NAMALWA (cell line): ENCODE data around the gene CPXM2.

ENCODE experiments used
- DNase-seq: peaks from one replicate; pipeline ENCODE4 v3.0.0-alpha.2; 2015; ENCODE audit warnings: low spot score

Gene CPXM2

GRCh38 chr10:123848564-123849457, 42.8 kb downstream of the CPXM2 start:
- no peak for DNase-seq

GRCh38 chr10:123847686-123848432, 43.7 kb downstream of the CPXM2 start:
- DNase-seq, result no peak

- no peak for DNase-seq
These were observed 47.8 kb downstream of the CPXM2 start for GRCh38 chr10:123843835-123844234.

DNA sequence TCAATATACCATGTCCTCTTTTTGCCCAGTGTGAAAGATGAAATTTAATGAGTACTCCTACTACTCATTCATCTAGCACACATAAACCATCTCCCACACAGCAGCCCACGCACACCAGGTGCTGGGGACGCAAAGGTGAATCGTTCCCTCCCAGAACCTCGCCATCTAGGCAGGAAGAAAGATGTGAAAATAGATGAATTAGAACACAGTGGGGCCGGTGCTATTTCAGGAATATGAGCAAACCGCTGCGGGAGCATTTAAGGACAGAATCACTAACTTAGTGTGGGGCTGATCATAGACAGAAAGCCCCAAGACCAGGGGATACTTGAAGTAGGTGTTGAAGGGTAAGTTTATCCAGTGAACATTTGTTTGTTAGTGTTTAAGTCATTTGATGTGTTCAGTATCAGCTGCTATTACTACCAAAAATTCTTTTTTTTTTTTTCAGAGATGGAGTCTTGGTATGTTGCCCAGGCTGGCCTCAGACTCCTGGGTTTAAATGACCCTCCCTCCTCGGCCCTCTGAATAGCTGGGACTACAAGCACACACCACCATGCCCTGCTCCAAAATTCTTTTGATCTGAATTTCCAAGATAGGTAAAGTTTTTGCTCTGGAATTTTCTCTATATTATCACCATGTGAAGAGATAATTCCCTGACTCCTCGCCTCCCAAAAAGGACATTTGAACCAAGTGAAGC, 48.8 kb downstream of the CPXM2 start:
- no peak for DNase-seq

DNA sequence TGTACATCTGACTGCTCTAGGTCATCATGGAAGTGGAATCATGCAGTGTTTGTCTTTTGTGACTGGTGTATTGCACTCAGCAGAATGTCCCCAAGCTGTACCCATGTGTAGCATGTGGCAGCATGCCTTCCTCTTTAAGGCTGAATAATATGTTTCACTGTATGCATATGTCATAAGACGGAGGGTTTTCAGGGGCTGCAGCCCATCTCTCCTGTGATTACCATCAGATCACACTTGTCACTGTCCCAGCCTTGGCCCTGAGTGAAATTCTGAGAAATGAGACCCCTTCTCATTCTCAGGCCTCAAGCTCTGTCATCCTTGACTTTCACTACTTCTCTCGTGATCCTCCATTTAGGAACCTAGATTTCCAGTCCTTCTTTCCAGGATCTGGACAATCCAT, 50.0 kb downstream of the CPXM2 start:
- no peak for DNase-seq

DNA sequence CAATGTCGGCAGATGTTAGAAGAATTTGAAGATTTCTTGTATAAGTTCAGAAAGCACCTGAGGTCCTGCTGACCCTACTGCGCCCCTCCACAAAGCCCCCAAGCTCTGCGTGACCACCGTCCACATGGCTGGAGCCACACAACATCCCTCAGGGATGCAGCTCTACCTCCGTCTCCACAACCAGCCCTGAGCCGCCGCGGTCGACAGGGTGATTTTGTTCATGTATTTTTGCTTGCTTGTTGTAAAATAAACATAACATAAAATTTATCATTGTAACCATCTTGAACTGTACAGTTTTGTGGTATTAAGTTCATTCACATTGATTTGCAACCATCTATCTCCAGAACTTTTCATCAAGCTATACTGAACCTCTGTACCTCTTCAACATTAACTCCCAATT, 50.5 kb downstream of the CPXM2 start:
- DNase-seq, result no peak

DNA sequence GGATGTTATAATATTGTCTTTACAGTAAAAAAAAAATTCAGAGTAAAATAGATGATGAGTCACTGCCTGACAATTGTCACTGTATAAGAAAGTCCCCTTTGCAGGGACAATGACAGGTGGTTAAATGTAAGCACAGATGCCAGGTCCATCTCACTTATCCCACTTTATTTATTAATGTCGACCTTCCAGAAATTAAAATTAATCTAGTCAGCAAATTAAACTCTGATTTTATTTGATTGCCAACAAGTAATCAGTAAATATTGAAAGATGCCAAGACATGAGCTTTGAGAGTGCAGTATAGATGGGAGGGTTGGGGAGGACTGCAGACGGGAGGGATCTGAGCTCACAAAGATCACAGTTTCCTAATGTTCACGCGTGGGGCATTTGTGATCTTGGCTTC, 50.9 kb downstream of the CPXM2 start:
- DNase-seq, result no peak

GRCh38 chr10:123838596-123839310, 52.9 kb downstream of the CPXM2 start:
- no peak for DNase-seq

- no peak for DNase-seq
These were observed 53.9 kb downstream of the CPXM2 start for GRCh38 chr10:123837756-123838155.

- no peak for DNase-seq
These were observed 55.0 kb downstream of the CPXM2 start for GRCh38 chr10:123836418-123837145.

- no peak for DNase-seq
These were observed 56.0 kb downstream of the CPXM2 start for GRCh38 chr10:123835575-123835974.

DNA sequence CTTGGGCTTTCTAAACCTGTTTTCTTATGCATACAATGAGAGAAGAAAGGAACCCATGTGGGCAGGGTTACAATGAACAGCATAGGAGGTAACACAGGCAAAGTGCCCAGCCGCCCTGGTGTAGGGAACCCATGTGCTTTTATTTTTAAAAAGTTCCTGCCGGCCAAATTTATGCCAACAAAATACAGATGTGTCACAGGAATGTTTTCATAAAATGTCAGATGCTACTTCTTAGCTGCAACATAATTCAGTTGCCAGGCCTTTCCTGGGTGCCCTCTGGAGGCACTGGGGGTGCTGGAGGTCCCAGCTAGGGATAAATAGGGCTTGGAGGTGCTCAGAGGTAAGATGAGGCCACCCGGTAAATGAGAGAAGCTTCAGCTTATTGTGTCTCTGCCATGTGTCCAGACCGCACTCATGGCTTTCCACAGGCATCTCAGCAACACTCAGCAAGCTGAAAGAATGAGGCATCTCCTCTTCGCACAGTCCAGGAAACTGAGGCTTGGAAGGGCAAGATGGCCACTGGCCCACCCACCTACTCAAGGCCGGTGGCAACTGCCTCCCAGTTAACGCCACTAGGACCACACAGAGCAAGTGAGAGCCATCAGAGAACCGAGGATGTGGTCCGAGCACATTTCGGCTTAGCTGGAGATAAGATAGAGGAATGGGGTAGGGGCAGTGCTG, 58.3 kb downstream of the CPXM2 start:
- no peak for DNase-seq

DNA sequence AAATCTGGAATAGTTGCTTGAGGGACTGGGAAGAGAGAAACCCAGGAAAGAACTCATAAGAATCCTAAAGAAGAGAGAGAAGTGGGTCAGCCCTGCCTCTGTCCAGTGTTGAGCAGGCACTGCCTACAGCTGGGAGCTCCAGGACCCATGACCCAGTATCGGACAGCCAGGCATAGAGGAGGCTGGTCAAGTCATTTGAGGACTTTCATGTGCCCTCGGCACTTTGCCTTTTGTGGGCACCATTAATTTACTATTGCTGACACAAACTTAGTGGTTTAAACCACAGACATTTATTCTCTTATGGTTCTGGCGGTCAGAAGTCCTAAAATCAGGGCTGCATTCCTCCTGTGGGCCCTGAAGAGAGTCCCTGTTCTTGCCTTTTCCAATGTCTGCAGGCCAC, 60.3 kb downstream of the CPXM2 start:
- no peak for DNase-seq

DNA sequence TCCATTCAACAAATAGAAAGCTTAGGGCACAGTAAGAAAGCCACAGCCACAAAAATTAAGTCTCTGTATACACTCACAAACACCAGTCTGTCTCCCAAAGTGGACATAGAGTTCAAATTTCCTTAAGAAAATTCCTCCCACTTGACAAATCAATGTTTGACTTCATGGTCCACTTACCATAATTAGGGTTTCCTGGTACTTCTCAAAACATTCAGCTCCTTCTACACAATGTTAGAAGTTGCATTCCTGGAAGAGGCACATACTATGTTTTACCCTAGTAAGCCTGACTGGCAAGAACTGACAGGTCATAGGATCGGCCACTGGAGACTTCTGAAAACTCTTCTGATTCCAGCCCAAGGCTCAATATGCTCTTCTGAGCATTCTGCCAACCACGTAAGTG, 70.5 kb downstream of the CPXM2 start:
- DNase-seq, result no peak

DNA sequence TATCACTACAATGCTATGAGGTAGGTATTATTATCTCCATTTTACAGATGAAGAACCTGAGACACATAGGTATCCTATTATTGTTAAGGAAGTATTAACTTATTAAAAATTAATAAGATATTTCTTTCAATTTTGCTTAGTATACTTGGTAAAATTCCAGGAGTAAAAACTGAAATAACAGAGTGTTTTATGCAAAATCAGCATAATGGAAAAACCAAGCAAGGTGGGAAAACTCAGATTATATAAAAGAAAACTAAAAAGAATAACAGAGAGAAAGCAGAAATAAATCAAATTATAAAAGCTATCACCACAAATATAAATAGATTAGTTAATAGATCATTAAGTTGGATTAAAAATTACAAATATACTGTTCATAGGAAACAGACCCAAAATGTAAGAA, 82.0 kb downstream of the CPXM2 start:
- no peak for DNase-seq

GRCh38 chr10:123808906-123809305, 82.7 kb downstream of the CPXM2 start:
- no peak for DNase-seq

DNA sequence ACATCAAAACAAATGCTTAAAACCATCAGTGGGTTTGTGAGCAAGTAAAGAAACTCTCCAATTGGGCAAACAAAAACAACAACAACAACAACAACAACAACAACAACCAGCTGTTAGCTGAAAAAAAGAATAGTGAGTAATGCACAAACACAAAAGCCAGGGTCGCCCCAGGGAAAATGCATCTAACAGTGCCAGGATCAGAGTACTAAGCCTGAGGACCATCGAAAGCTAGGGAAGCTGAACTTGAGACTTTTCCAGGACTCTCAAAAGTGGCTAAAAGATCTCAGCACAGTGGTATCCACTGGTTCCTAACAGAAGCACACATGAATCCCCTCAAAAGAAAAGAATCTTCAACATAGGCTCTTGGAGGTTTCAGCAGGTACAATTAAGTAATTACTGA, 83.3 kb downstream of the CPXM2 start:
- DNase-seq, result no peak

DNA sequence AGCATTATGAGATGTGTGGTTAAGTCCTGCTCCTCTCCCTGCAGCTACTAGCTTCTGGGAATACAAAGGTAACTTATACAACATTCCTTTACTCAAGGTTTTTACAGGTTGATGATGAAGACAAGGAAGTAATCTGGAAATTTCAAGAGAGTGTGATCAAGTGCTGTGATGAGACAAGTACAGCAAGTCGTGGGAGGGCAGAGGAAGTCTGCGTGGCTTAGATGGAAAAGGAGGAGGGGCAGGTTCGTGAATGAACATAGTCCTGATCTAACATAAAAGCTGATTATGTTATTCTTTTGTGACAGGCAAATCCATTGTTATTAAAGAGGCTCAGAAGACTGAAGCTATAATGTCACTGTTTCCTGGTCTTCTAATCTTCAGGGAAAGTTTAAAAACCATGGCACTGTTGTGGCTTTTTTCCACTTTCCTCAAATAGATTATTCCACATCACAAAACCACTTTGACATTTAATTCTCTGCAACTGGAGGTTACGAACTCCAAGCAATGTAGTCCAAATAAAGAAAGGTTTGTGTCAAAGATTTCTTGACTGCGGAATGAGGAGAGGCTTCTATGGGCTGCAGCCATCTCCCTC, 84.1 kb downstream of the CPXM2 start:
- no peak for DNase-seq

DNA sequence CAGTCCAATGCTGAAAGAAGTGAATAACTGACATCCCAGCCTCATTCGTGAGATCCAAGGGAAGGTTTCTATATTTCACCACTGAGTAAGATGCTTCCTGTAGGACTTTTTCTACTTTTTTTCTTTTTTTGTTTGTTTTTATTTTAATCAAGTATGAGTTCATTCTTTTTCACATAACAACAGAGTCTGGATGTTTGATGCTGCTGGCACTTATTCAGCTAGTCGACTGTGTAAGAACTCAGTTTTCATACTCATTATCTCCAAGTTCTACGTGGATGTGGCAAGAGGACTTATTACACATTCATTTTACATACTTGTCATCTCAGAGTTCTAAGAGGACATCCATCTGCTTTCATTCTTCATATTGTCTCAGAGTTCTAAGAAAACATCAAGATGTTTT, 86.9 kb downstream of the CPXM2 start:
- no peak for DNase-seq

DNA sequence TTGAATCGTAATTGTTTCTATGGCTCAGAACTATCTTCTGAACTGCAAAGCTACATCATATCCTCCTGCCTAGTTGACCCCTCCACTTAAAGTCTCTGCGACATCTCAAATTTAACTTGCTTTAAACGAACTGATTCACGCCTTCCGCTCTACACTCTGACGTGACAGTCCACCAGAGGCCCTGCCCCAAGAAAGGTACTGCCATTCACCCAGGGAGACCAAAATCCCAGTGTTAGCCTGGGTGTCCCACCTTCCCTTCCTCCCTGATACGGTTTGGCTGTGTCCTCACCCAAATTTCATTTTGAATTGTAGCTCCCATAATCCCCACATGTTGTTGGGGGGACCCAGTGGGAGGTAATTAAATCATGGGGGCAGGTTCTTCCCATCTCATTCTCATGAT, 90.8 kb downstream of the CPXM2 start:
- no peak for DNase-seq

GRCh38 chr10:123800289-123800688, 91.3 kb downstream of the CPXM2 start:
- DNase-seq, result no peak
